ENCODE measurements around the gene CDIP1.

The CDIP1 gene

DNA sequence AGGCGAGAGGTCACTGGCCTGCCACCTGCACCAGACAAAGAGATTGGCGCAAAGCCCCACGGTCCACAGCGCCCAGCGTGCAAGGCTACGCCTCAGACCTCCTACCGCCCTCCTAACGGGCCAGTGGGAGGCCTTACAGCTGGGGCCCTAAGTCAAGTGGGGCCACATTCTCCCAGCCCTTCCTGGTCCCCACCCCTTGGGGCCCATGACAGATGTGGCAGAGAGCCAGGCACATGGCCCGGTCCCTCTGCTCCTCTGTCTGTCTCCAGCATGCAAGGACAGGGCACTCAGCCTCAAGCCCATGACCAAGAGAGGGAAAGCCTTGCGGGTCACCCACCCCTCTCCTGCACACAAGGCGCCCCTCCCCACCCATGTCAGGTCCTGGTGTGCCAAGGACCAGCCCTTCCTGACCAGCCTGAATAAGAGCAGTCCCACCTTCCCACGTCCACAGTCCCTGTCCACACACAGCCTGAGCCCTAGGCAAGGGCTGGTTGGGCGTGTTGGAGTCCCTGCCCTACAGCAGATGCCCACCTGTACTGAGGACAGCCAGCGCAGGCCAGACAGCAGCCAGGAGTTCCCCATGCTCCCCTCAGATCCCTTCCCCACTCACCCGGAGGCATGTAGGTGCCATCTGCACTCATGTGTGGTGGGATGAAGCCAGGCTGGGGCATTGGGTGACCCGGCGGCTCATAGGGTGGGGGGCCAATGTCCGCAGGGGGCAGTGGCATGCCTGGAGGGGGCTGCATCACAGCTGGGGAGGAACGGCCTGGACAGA lies 25.3 kb downstream of the CDIP1 start:
- DNase-seq (ENCODE audit: low spot score) = no peak

DNA sequence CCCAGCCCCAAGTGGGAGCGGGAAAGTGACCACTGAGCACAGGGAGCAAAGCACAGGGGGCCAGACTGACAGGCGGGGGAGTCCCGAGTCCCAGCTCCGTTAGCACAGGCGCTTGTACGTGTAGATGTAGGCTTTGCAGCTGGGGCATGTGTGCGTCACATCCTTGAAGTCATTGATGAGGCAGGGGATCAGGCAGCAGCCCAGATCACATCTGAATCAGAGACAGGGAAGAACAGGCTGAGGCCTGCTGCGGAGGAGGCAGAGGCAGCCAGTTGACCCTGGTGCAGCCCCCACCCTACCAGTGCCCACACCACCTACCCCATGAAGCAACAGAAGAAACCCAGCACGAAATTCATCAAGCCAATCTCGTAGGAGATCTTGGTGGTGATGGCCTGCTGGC lies 26.1 kb downstream of the CDIP1 start:
- DNase-seq (ENCODE audit: low spot score) = no peak

DNA sequence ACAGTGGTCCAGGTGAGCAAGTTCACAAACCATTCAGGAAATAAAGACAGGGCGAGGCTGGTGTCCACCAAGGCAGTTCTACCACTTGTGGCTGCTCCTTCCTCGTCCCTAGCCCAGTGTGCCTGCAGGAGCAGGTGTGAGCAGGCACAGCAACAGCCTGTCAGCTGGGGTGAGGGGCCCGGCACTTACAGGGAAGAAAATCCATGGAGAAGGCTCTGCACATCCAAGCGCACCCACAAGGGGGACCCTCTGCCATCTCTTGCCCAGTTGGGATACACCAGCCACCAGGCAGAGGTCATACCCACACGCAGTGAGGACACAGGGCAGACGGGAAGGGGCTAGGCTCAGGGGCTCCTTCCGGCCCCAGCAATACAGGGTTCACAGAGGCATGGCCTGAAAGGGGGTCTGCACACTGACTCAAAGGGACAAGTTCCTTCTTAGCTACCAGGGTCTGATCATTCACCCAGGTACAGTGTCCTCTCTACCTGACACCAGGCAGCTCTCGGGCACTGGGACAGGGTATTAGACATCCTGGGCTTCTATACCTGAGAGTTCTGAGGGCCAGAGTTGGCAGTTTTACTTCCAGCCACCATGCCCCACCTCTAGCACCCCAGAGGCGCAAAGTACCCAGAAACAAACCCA lies 27.0 kb downstream of the CDIP1 start:
- DNase-seq (ENCODE audit: low spot score) = peak; percentile 80

DNA sequence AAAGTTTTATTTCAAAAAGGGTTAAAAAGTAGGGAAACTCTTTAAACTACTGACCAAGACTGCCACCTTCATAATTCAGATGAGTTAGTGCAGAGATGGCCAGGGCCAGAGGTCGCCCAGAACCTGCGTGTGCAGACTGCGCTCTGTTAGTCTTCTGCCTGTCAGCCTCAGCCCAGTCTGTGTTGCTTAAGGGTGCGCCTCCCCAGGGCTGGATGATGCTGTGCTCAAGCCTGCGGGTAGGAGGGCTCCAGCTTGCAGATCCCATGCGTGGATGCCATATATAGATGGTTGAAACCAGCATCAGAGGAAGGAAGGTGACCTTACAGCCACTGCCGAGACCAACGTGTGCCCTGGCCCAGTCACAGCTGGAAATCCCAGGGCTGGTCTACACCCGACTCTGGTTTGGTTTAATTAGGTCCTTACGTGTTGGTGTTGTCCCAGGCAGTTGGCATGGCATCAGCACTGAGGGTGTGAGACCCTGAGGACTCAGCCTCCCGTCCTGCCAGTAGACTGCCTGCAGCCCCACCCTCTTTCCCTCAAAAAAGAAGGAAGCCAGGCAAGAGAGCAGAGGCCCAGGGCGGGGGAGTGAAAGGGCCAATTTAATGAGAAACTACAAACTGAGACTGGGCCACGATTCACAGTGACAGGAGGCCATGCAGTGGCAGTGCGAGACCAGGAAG lies 27.7 kb downstream of the CDIP1 start:
- DNase-seq (ENCODE audit: low spot score) = no peak

DNA sequence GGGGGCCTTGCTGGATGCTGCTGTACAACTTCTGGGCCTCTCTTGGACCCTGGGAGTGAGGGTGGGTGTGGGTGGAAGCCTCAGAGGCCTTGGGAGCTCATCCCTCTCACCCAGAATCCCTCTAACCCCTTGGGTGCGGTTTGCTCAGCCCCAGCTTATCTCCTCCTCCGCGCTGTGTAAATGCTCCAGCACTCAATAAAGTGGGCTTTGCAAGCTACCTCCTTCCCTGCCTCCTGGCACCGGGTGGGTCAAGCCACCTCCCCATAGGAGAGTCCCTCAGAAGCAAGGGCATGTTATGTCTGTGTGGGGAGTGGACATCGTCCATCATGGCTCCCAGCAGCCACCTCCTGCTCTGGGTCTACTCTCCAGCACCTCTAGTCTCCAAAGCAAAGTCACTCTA lies 28.4 kb downstream of the CDIP1 start:
- no peak for DNase-seq (ENCODE audit: low spot score)

DNA sequence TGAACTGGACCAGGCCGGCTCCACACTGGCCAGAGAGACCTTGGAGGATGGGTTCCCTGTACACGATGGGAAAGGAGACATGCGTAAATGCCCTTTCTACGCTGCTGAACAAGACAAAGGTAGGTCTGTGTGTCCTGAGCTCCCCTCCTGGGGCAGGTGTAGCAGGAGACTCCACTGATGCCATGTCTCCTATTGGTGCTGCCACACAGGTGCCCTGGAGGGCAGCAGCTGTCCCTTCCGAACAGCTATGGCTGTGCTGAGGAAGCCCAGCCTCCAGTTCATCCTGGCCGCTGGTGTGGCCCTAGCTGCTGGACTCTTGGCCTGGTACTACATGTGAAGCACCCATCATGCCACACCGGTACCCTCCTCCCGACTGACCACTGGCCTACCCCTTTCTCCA lies 29.2 kb downstream of the CDIP1 start:
- DNase-seq (ENCODE audit: low spot score) = no peak

DNA sequence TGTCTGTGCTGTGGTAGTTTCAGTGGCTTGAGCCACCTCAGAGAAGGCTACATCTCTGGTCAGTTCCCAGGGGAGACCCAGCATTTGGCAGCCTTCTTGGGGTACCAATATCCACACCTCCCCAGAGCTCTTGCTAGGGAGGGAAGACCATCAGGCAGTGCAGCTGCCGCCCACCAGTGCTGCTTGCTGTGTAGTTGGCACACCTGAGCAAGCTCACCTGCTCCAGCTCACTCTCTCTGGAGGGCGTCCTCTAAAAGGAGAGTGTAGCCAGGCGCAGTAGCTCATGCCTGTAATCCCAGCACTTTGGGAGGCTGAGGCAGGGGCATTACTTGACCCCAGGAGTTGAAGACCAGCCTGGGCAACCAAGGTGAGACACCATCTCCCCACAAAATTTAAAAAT lies 29.8 kb downstream of the CDIP1 start:
- DNase-seq (ENCODE audit: low spot score) = no peak

DNA sequence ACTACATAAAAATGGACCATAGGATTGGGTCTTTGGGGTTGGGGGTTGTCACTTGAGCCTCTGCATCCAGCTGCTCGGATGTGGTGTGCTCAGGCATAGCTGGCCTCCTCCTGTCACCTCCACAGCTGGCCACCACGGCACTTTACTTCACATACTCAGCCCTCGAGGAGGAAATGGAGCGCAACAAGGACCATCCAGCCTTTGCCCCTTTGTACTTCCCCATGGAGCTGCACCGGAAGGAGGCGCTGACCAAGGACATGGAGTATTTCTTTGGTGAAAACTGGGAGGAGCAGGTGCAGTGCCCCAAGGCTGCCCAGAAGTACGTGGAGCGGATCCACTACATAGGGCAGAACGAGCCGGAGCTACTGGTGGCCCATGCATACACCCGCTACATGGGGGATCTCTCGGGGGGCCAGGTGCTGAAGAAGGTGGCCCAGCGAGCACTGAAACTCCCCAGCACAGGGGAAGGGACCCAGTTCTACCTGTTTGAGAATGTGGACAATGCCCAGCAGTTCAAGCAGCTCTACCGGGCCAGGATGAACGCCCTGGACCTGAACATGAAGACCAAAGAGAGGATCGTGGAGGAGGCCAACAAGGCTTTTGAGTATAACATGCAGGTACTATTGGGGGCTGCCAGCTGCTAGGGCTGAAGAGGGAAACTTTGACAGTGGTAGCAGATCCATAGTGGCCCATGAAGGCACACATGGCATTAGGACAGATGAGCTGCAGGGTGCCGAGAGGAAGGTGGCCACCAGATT lies 30.8 kb downstream of the CDIP1 start:
- no peak for DNase-seq (ENCODE audit: low spot score)

DNA sequence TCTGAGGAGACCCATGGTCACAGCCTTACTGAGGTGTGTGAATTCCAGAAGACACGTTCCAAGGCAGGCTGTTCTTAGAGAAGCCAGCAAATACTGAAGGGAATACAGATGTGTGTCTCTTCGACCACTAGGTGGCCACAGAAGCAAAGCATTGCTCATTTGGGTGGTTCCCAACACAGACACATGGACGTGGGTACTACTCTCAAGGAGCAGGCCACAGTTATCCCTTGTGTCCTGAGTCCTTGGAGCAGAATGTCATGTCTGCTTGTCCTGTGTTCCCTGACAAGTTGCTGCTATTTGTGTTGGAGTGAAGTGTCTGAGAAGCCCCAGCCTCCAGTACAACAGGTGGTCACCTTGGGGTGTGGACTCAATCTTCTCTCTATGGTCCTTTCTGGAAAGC lies 32.1 kb downstream of the CDIP1 start:
- peak; percentile 56 for DNase-seq (ENCODE audit: low spot score)

DNA sequence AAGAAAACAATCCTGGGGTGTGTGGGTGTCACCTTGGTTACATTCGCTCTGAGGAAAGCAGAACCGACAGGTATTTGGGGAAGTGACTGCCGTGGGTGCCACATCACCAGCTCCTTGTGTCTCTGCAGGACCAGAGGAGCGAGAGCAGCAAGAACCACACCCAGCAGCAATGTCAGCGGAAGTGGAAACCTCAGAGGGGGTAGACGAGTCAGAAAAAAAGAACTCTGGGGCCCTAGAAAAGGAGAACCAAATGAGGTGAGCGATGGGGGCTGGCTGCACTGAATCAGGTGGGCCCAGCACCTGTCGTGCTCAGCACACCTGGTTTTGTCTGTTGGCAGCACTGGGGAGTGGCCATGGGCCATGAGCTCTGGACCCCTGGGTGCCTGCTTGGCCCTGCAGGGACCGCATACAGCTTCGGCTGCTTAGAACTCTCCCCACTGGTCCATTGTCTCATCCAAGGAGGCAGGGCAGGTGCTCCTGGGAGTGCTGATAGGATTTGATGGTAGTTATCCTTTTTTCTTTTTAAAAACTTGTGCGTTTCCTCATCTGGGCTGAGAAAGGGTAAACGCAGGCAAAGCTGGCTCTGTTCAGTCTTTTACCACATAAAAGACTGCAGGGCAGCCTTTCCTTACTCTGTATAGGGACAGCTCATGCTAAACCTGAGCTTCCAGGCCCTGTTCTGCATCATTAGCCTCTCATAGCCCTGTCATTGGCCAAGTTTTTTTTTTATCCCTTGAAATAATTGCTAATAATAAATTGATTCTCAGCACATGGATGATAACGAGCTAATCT lies 33.0 kb downstream of the CDIP1 start:
- DNase-seq (ENCODE audit: low spot score) = no peak

DNA sequence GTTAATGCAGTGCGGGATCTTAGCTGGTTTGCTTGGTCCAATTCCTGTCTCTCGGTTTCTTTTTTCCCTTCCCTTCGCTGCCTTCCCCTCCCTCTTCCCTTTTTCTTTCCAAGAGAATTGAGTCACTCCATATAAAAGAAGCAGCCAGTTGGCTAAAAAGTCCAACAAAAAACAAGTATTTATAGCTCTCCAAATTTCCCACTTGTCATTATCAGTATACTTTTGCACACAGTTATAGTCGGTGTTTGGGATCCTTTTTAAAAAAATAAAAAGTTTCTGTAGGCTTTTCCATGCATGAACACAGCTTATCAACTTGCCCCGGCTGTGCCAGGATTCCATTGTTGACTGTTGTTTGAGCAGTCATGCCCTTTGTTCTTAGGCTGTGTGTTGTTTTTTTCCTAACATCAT lies 37.5 kb downstream of the CDIP1 start:
- no peak for DNase-seq (ENCODE audit: low spot score)

DNA sequence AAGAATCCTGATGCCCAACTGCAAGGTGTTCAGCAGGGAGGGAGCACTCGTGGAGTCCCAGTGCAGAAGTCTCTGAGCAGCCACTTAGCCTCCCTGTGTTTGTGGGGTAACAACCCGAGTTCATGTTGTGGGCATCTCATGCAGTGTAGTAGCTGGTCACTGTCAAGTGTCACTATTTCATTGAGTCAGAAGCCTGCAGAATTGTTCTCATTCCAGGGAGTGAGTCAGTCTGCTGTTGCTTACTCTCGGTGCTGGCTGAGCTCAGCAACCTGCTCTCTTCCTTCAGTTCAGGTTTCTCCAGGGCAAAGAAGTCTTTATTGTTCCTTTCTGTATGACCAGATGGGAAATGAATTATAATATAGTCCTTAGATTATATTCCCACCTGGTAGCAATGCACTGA lies 38.3 kb downstream of the CDIP1 start:
- no peak for DNase-seq (ENCODE audit: low spot score)

DNA sequence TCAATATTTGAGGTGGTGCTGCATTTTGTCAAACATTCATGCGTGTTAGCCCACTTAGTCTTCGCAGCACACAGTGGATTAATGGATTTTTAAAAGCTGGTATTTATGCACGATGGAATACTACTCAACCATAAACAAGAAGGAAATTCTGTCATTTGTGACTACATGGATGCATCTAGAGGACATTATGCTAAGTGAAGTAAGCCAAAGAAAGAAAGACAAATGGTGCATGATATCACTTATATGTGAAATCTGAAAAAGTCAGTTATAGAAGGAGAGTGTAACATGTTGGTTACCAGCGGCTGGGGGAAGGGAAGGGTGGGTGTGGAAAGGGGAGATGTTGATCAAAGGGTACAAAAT lies 39.4 kb downstream of the CDIP1 start:
- DNase-seq (ENCODE audit: low spot score) = no peak

DNA sequence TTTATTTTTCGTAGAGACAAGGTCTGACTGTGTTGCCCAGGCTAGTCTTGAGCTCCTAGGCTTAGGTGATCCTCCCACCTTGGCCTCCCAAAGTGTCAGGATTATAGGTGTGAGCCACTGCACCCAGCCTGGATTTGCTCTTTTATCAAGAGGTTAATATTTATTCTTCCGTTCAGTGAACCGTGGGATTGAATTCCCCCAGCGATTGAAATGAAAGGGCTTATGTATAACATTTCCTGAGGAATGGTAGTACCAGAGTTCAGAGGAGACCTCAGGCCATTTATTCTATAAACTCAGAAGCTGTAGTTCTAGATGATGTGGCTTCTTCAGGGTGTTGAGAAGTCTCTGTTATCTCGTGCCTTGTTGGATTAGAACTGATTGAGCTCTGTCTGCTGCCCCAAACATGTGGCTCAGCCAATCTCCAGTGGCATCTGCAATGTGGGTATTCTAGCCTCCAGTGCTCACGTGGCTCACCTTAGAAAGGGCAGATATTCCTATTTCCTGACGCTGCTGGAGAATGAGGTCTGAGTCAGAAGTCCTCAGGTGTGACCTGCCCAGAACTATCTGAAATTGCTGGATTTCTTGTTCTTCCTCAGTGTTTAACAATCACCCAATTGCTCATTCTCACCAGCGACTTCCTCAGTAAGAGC lies 39.9 kb downstream of the CDIP1 start:
- DNase-seq (ENCODE audit: low spot score) = no peak

DNA sequence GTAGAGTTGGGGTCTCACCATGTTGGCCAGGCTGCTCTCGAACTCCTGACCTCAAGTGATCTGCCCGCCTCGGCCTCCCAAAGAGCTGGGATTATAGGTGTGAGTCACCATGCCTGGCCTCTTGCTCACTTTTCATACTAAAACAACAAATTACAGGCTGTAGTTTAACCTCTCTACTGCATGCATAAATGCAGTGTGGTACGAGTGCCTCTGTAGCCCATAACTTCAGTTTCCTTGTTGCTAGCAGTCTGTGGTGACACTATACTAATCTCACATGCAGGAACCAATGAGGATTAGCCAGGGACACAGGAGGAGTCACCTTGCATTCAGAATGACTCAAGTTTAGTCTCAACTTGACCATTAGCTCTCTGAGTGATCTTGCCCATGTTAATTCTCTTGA lies 42.3 kb downstream of the CDIP1 start:
- DNase-seq (ENCODE audit: low spot score) = no peak

DNA sequence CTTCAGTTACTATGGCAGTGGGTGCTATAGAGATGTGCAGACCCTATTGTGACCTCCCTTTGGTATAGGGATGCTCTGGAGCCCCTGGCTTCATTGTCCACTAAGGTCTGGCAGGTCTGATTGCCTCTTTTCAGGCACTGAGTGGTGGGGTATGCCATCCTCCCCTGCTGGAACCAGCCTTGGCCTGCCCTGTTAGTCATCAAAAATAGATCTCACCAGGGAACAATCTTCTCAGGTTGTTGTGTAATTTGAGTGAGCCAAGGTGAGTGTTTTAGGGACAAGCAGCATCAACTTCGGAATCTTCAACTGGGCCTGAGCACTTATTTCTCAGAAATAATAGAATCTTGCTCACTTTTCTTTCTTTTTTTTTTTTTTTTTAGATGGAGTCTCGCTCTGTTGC lies 42.8 kb downstream of the CDIP1 start:
- DNase-seq (ENCODE audit: low spot score) = no peak

DNA sequence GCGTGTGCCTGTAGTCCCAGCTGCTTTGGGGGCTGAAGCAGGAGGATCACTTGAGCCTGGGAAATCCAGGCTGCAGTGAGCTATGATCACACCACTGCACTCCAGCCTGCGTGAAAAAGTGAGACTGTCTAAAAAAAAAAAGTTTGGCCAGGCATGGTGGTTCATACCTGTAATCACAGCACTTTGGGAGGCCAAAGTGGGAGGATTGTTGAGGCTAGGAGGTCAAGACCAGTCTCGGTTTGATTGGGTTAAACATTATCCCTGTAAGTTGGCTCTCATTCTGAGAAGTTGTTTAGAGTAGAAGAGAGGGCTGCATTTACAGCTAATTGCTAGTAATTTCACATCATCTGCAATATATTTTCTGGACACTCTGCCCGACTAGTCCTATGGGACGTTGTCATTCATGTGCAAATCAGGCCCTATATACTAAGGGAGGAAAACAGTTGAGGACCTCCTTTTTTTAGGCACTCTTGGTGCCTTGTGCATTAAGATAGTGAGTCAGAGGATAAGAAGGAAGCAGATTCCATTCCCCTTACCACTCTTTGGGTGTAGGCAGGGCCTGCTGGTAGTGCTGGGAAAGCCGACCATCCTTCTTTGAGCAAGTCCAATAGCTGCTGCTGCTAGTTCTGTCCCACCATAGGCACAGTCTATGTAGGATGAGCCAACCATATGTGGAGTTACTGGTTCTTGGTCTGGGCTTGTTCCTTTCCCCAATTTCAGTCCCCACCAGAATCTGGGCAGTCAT lies 43.7 kb downstream of the CDIP1 start:
- DNase-seq (ENCODE audit: low spot score) = no peak

DNA sequence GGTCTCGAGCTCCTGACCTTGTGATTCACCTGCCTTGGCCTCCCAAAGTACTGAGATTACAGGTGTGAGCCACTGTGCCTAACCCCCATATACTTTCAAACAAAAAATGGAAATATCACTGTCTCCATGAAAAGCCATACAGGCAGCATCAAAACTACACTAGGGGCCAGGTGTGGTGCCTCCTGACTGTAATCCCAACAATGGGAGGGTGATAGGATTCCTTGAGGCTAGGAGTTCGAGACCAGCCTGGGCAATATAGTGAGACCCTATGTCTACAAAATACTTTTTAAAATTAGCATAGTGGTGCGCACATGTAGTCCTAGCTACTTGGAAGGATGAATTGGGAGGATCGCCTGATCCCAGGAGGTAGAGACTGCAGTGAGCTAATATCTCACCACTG lies 46.7 kb downstream of the CDIP1 start:
- DNase-seq (ENCODE audit: low spot score) = no peak

DNA sequence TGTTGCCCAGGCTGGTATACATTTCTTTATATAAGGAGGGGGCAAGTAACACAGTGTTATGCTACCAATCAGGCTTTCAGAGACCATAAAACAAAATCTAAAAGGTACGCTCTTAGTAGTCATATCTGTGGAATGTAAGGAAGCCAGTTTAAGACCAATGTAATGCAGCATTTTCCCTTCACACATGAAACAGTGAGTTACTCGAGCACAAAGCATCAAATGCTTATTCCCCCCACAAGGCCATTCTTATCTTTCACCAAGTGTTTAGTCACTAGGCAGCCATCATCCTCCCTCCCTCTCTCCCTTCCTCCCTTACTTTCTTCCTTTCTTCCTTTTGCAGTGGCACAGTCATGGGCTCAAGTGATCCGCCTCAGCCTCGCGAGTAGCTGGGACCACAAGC lies 49.5 kb downstream of the CDIP1 start:
- DNase-seq (ENCODE audit: low spot score) = no peak

DNA sequence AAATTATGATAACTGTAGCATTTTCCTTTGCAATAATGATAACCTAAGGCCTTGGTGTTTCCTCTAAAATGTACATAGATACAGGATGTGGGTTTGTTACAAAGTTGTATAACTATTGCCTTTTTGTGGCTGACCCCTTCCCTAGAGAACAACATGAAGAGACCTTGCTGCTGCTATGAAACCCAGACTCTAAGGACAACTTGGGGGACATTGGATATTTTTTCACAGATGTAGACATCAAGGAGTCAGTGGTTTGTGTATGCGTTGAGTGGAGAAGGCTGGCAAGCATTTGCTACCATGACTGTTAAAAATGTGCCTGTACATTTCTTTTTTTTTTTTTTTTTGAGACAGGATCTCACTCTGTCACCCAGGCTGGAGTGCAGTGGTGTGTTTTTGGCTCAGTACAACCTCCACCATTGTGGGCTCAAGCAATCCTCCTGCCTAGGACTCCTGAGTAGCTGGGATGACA lies 50.0 kb downstream of the CDIP1 start:
- DNase-seq (ENCODE audit: low spot score) = no peak
